ENCODE results near the gene PIK3CB. TPM values are rescaled to one million over a fixed set of nuclear protein-coding genes. Genes with fewer than 3 reads are reported as not detected.

Gene PIK3CB
- total and polyA plus RNA-seq, 2 experiments from 2014 or later, result 8.1 to 12.6 TPM

DNA sequence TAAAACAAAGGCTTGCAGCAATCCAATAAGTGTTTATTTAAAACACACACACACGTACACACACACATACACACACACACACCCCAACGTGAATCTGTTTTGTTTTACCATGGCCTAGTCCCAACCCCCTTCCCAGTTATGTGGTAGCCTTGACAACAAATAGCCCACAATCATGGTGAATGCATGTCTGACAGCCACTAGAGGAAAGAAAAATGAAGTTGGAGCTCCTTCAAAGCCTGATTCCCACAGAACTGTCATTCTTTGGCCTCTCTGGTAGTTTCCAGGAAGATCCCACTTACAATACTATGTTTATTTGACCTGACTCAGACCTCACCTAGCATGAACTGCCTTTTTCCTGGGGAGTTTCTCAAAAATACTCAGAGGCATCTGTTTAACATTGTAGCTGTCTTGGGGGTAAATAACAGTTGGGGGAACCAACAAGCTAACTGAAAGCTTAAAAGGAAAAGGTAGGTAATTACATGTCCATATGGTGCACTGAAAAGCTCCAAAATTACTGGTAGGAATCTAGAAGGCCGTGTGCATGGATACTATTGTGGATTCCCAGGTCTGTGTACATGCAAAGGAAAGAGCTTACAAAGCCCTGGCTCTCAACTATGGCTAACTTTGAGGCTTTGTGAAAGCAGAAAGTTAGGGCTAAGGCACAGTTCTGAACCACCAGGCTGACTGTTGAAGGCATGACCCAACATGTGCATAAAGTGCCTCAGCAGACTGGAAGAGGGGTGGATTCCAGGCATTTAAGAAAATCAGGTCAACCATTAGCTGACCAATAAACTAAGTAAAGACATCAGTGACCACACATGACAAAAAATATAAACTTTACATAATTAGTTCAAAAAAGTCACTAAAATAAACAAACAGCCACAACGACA, 160.8 kb downstream of the PIK3CB start:
- Histone ChIP-seq H3K4me1 (ENCODE audit: low read depth) (peaks cover 40% of the 10 kb centered on the region), H3K27ac (peak overlapping the region; percentile 98), H3K9me3 (ENCODE audit: low read depth) (no peaks in the 10 kb centered on the region), H3K4me3 (no peak overlapping the region), H3K36me3 (no peaks in the 10 kb centered on the region), H3K27me3 (no peaks in the 10 kb centered on the region)
- no peak for TF ChIP-seq CTCF (IDR thresholded peaks at IDR 0.05; ENCODE audit: low read depth, low read length)
- DNase-seq (ENCODE audit: low read depth in 1 of 2, low spot score in 1 of 2), result peak; percentile 62 to 85

GRCh38 chr3:138670407-138670806, 164.3 kb downstream of the PIK3CB start:
- Histone ChIP-seq H3K9me3 (ENCODE audit: low read depth) (no peaks in the 10 kb centered on the region), H3K27ac (peak overlapping the region; percentile 98), H3K36me3 (no peaks in the 10 kb centered on the region), H3K4me3 (no peak overlapping the region), H3K4me1 (ENCODE audit: low read depth) (peaks cover 40% of the 10 kb centered on the region), H3K27me3 (no peaks in the 10 kb centered on the region)
- no peak for DNase-seq (ENCODE audit: low read depth in 1 of 2, low spot score in 1 of 2)
- no peak for TF ChIP-seq CTCF (IDR thresholded peaks at IDR 0.05; ENCODE audit: low read depth, low read length)

DNA sequence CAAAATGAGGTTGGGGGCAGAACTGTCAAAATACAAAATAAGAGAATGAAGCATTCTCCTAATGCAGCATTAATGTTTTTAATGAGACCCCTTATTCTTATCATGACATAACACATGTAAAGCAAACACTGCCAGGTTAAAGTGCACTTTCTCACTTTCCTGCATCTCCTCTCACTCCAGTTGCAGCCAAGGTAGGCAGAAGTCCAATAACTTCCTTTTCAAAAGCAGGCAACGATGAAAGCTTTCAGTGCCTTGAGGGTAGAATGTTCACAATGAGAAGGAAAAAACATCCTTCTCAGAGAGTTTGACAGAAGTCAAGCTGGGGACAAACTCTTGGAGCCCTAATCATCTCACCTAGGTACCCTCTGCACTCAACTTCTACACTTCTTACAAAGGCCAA, 166.6 kb downstream of the PIK3CB start:
- DNase-seq (ENCODE audit: low read depth in 1 of 2, low spot score in 1 of 2), result no peak
- Histone ChIP-seq H3K4me3 (no peak overlapping the region), H3K27ac (no peak overlapping the region), H3K27me3 (no peaks in the 10 kb centered on the region), H3K9me3 (ENCODE audit: low read depth) (no peaks in the 10 kb centered on the region), H3K4me1 (ENCODE audit: low read depth) (peaks cover 29% of the 10 kb centered on the region), H3K36me3 (no peaks in the 10 kb centered on the region)
- no peak for TF ChIP-seq CTCF (IDR thresholded peaks at IDR 0.05; ENCODE audit: low read depth, low read length)

GRCh38 chr3:138657508-138657907, 177.2 kb downstream of the PIK3CB start:
- Histone ChIP-seq H3K9me3 (ENCODE audit: low read depth) (no peaks in the 10 kb centered on the region), H3K36me3 (peaks cover 5% of the 10 kb centered on the region), H3K4me3 (no peak overlapping the region), H3K4me1 (ENCODE audit: low read depth) (no peaks in the 10 kb centered on the region), H3K27ac (no peak overlapping the region), H3K27me3 (no peaks in the 10 kb centered on the region)
- DNase-seq (ENCODE audit: low read depth in 1 of 2, low spot score in 1 of 2), result no peak
- no peak for TF ChIP-seq CTCF (IDR thresholded peaks at IDR 0.05; ENCODE audit: low read depth, low read length)

GRCh38 chr3:138653567-138653966, 181.2 kb downstream of the PIK3CB start:
- no peak overlapping the region for H3K27ac ChIP-seq
- no peak overlapping the region for H3K4me3 ChIP-seq
- peaks cover 5% of the 10 kb centered on the region for H3K36me3 ChIP-seq
- no peaks in the 10 kb centered on the region for H3K9me3 ChIP-seq (ENCODE audit: low read depth)
- H3K27me3 ChIP-seq, result no peaks in the 10 kb centered on the region
- H3K4me1 ChIP-seq (ENCODE audit: low read depth), result no peaks in the 10 kb centered on the region
- TF ChIP-seq CTCF (IDR thresholded peaks at IDR 0.05; ENCODE audit: low read depth, low read length), result no peak
- no peak for DNase-seq (ENCODE audit: low read depth in 1 of 2, low spot score in 1 of 2)

Measured in cardiac muscle cell (in vitro differentiated cells and primary cell).